SK-N-SH (cell line): ENCODE results near the gene TMEM209. TPM values are rescaled to one million over a fixed set of nuclear protein-coding genes. Genes with fewer than 3 reads are reported as not detected.

Experiments used
- CTCF ChIA-PET: fragments of 300-600, 350-600 bp; formaldehyde crosslinking; extraction: SDS; loops from one replicate; lab custom pipeline; 2021; lab: Yijun Ruan, JAX
- POLR2A ChIA-PET: fragments of 350-600 bp; sonication (Branson Sonifier 250); formaldehyde crosslinking; extraction: SDS; loops from one replicate; lab custom pipeline; 2020; ENCODE audit warnings: antibody characterized with exemption, inconsistent platforms; lab: Yijun Ruan, JAX
- DNase-seq: peaks from one replicate; pipeline ENCODE4 v3.0.0; 2012
- H2AFZ ChIP-seq: fragments of 200-600 bp; sonication (generic); 2 replicates; pipeline ENCODE4 v1.8.1; 2016; ENCODE audit warnings: antibody characterized with exemption, mild to moderate bottlenecking, low read depth
- H3F3A ChIP-seq: fragments of 200-600 bp; sonication (generic); replicated peaks from 2 replicates; pipeline ENCODE3; 2016; ENCODE audit warnings: antibody characterized with exemption, mild to moderate bottlenecking; ENCODE audit not compliant: insufficient read depth
- H3K27ac ChIP-seq, 2 experiments: fragments of 200-500 bp in 1 of 2; fragments of 200-600 bp in 1 of 2; sonication (Bioruptor generic) in 1 of 2; sonication (generic), shearing (Covaris generic) in 1 of 2; 2 replicates each; pipeline versions ENCODE4 v1.5.1 to v1.6.1; 2014 to 2016; ENCODE audit warnings: low read depth in 2 of 2, inconsistent platforms in 1 of 2, low read length in 1 of 2, mild to moderate bottlenecking in 1 of 2, mixed read lengths in 1 of 2
- H3K27me3 ChIP-seq: fragments of 200-600 bp; sonication (generic), shearing (Covaris generic); 2 replicates; pipeline ENCODE4 v1.6.1; 2016; ENCODE audit warnings: mixed run types; ENCODE audit not compliant: insufficient read depth
- H3K36me3 ChIP-seq, 2 experiments: fragments of 200-500 bp in 1 of 2; fragments of 200-600 bp in 1 of 2; sonication (Bioruptor generic) in 1 of 2; sonication (generic) in 1 of 2; replicated peaks in 1 of 2; 2 replicates each; pipeline versions ENCODE3 to v1.5.1; 2014 to 2016; ENCODE audit warnings: low read length in 1 of 2, mild to moderate bottlenecking in 1 of 2; ENCODE audit not compliant: insufficient read depth in 2 of 2, control insufficient read depth in 1 of 2
- H3K4me1 ChIP-seq, 2 experiments: fragments of 200-500 bp in 1 of 2; fragments of 200-600 bp in 1 of 2; sonication (Bioruptor generic) in 1 of 2; sonication (generic), shearing (Covaris generic) in 1 of 2; 2 replicates each; pipeline versions ENCODE4 v1.5.1 to v1.6.1; 2014 to 2016; ENCODE audit warnings: low read depth in 1 of 2, low read length in 1 of 2, mixed run types in 1 of 2; ENCODE audit not compliant: insufficient read depth in 2 of 2, control insufficient read depth in 1 of 2
- H3K4me2 ChIP-seq: fragments of 200-600 bp; sonication (generic), shearing (Covaris generic); 2 replicates; pipeline ENCODE4 v1.6.1; 2017; ENCODE audit warnings: mixed run types
- H3K4me3 ChIP-seq, 2 experiments: fragments of 200-500 bp in 1 of 2; fragments of 200-600 bp in 1 of 2; sonication (Bioruptor generic) in 1 of 2; sonication (generic), shearing (Covaris generic) in 1 of 2; 2 replicates each; pipeline versions ENCODE4 v1.5.1 to v1.8.1; 2014 to 2016; ENCODE audit warnings: low read depth in 2 of 2, inconsistent platforms in 1 of 2, low read length in 1 of 2, mild to moderate bottlenecking in 1 of 2, mixed read lengths in 1 of 2, moderate library complexity in 1 of 2
- H3K79me2 ChIP-seq: fragments of 200-600 bp; sonication (generic); 2 replicates; pipeline ENCODE4 v1.8.1; 2017; ENCODE audit warnings: mild to moderate bottlenecking; ENCODE audit not compliant: insufficient read depth
- H3K9ac ChIP-seq: fragments of 200-600 bp; sonication (generic); 2 replicates; pipeline ENCODE4 v1.6.1; 2017; ENCODE audit warnings: mixed run types
- H3K9me2 ChIP-seq: fragments of 200-600 bp; sonication (generic); 2 replicates; pipeline ENCODE4 v1.6.1; 2017; ENCODE audit warnings: mixed run types
- H3K9me3 ChIP-seq: fragments of 200-600 bp; sonication (generic); 2 replicates; pipeline ENCODE4 v1.6.1; 2017; ENCODE audit warnings: mixed run types, mild to moderate bottlenecking, moderate library complexity
- H4K20me1 ChIP-seq: fragments of 200-600 bp; sonication (generic); 2 replicates; pipeline ENCODE4 v1.6.1; 2017; ENCODE audit warnings: mild to moderate bottlenecking, mixed run types; ENCODE audit not compliant: insufficient read depth
- EP300 ChIP-seq, 2 experiments: IDR thresholded peaks; 2 replicates each; pipeline versions ENCODE4 v1.4.0 to v1.6.1; 2012; ENCODE audit warnings: borderline replicate concordance in 1 of 2, low read depth in 1 of 2, low read length in 1 of 2
- FOXJ3 ChIP-seq: sonication (generic); formaldehyde crosslinking; IDR thresholded peaks from 2 replicates; pipeline ENCODE4 v1.5.1; 2020; ENCODE audit warnings: mild to moderate bottlenecking, missing genetic modification reagents
- FOXM1 ChIP-seq: IDR thresholded peaks from 2 replicates; pipeline ENCODE4 v1.4.0; 2012; ENCODE audit warnings: low read depth, mild to moderate bottlenecking
- GATA2 ChIP-seq: sonication (generic); formaldehyde crosslinking; IDR thresholded peaks from 2 replicates; pipeline ENCODE4 v1.5.0; 2020; ENCODE audit warnings: mild to moderate bottlenecking, missing genetic modification reagents
- JUND ChIP-seq: IDR thresholded peaks from 2 replicates; pipeline ENCODE4 v1.4.0; 2012
- MXI1 ChIP-seq: IDR thresholded peaks from 2 replicates; pipeline ENCODE4 v1.6.1; 2012; ENCODE audit warnings: mild to moderate bottlenecking, low read depth, low read length, improper control_type of control experiment
- NFIC ChIP-seq: IDR thresholded peaks from 2 replicates; pipeline ENCODE4 v1.4.0; 2012; ENCODE audit warnings: borderline replicate concordance
- NRF1 ChIP-seq: IDR thresholded peaks from 2 replicates; pipeline ENCODE4 v1.6.1; 2012; ENCODE audit warnings: low read depth, mild to moderate bottlenecking, low read length
- POLR2AphosphoS5 ChIP-seq: IDR thresholded peaks from 2 replicates; pipeline ENCODE4 v1.6.1; 2012; ENCODE audit warnings: low read depth, low read length
- RAD21 ChIP-seq: IDR thresholded peaks from 2 replicates; pipeline ENCODE4 v1.6.1; 2012; ENCODE audit warnings: mild to moderate bottlenecking, low read length
- RFX5 ChIP-seq: IDR thresholded peaks from 2 replicates; pipeline ENCODE4 v1.6.1; 2012; ENCODE audit warnings: mild to moderate bottlenecking, improper control_type of control experiment, low read length
- SIN3A ChIP-seq: IDR thresholded peaks from 2 replicates; pipeline ENCODE4 v1.6.1; 2012; ENCODE audit warnings: low read depth, mild to moderate bottlenecking, low read length, moderate library complexity, borderline replicate concordance
- TCF12 ChIP-seq: IDR thresholded peaks from 2 replicates; pipeline ENCODE4 v1.4.0; 2012
- TEAD4 ChIP-seq: IDR thresholded peaks from 2 replicates; pipeline ENCODE4 v1.4.0; 2012; ENCODE audit warnings: mild to moderate bottlenecking, borderline replicate concordance; ENCODE audit not compliant: insufficient read depth
- WGBS: methylation state at CpG from one replicate; pipeline ENCODE4 v1.1.6; 2017; ENCODE audit warnings: low lambda C conversion rate; 5-methylcytosine and 5-hydroxymethylcytosine counted together
- polyA plus RNA-seq, 3 experiments: library from polyadenylated mRNA; depleted of rRNA; stranded (reverse); fragments of >200 nt; gene quantifications; 2 replicates each; pipeline ENCODE4 v1.2.3, GENCODE V29; 2012
- TF ChIP-seq, protein P1 (sequence below): fragments of 150-350 bp; IDR thresholded peaks from 2 replicates; pipeline ENCODE4 v1.6.1; 2017; ENCODE audit warnings: antibody characterized with exemption, low read length, low read depth, borderline replicate concordance
- TF ChIP-seq, protein P2 (sequence below): IDR thresholded peaks from 2 replicates; pipeline ENCODE4 v1.6.1; 2012; ENCODE audit warnings: mild to moderate bottlenecking, low read depth, low read length, moderate library complexity
- TF ChIP-seq, protein P3 (sequence below): fragments of 200-600 bp; sonication (generic); IDR thresholded peaks from 2 replicates; pipeline ENCODE4 v1.6.1; 2017; ENCODE audit warnings: antibody characterized with exemption, mild to moderate bottlenecking, moderate library complexity
- TF ChIP-seq, protein P4 (sequence below): IDR thresholded peaks from 2 replicates; pipeline ENCODE4 v1.4.0; 2012; ENCODE audit warnings: low read depth, borderline replicate concordance

TMEM209 gene
- polyA plus RNA-seq, 1 of the 3 experiments (the other 2 are of a cell fraction) = 14.9 TPM

DNA sequence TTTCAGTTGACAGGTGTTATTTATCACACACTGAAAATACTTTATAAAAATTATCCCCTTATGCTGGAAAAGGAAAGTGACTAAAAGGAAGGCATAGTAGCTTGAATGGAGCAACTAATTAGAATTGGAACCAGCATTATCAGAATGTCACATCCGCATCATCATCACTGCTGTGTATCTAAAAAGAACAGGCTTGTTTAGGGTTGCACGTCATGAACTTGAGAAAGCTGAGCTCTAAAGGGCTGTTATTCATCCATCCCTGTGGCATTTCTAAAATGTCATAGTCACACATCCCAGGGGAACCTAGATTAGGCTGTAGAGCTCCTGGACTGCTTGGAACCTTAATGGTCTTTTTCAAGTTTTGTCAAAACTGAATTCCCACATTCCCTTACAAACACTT, 80.5 kb downstream of the TMEM209 start:
- ChIA-PET CTCF (interaction anchor here (0.6 to 2.2 kb wide), 3 partner anchors 10 to 1651 kb away, joined by 3 to 8 read pairs (median 4); no protein-coding TSS in a partner anchor), POLR2A (no interaction called here)
- no peaks in the 10 kb centered on the region for H4K20me1 ChIP-seq
- H3K27me3 ChIP-seq = no peaks in the 10 kb centered on the region
- TF ChIP-seq, protein P1, sequence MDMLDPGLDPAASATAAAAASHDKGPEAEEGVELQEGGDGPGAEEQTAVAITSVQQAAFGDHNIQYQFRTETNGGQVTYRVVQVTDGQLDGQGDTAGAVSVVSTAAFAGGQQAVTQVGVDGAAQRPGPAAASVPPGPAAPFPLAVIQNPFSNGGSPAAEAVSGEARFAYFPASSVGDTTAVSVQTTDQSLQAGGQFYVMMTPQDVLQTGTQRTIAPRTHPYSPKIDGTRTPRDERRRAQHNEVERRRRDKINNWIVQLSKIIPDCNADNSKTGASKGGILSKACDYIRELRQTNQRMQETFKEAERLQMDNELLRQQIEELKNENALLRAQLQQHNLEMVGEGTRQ = no peak
- no peak for TF ChIP-seq MXI1
- no peak for TF ChIP-seq EP300 (IDR thresholded peaks at IDR 0.05; ENCODE audit: borderline replicate concordance in 1 of 2, low read depth in 1 of 2, low read length in 1 of 2)
- TF ChIP-seq TEAD4 = no peak
- TF ChIP-seq NRF1 = no peak
- TF ChIP-seq FOXM1 = no peak
- no peak for TF ChIP-seq FOXJ3 (CRISPR knock-in tag)
- TF ChIP-seq RAD21 = no peak
- no peak for TF ChIP-seq NFIC
- TF ChIP-seq, protein P2, sequence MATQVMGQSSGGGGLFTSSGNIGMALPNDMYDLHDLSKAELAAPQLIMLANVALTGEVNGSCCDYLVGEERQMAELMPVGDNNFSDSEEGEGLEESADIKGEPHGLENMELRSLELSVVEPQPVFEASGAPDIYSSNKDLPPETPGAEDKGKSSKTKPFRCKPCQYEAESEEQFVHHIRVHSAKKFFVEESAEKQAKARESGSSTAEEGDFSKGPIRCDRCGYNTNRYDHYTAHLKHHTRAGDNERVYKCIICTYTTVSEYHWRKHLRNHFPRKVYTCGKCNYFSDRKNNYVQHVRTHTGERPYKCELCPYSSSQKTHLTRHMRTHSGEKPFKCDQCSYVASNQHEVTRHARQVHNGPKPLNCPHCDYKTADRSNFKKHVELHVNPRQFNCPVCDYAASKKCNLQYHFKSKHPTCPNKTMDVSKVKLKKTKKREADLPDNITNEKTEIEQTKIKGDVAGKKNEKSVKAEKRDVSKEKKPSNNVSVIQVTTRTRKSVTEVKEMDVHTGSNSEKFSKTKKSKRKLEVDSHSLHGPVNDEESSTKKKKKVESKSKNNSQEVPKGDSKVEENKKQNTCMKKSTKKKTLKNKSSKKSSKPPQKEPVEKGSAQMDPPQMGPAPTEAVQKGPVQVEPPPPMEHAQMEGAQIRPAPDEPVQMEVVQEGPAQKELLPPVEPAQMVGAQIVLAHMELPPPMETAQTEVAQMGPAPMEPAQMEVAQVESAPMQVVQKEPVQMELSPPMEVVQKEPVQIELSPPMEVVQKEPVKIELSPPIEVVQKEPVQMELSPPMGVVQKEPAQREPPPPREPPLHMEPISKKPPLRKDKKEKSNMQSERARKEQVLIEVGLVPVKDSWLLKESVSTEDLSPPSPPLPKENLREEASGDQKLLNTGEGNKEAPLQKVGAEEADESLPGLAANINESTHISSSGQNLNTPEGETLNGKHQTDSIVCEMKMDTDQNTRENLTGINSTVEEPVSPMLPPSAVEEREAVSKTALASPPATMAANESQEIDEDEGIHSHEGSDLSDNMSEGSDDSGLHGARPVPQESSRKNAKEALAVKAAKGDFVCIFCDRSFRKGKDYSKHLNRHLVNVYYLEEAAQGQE = no peak
- TF ChIP-seq, protein P3, sequence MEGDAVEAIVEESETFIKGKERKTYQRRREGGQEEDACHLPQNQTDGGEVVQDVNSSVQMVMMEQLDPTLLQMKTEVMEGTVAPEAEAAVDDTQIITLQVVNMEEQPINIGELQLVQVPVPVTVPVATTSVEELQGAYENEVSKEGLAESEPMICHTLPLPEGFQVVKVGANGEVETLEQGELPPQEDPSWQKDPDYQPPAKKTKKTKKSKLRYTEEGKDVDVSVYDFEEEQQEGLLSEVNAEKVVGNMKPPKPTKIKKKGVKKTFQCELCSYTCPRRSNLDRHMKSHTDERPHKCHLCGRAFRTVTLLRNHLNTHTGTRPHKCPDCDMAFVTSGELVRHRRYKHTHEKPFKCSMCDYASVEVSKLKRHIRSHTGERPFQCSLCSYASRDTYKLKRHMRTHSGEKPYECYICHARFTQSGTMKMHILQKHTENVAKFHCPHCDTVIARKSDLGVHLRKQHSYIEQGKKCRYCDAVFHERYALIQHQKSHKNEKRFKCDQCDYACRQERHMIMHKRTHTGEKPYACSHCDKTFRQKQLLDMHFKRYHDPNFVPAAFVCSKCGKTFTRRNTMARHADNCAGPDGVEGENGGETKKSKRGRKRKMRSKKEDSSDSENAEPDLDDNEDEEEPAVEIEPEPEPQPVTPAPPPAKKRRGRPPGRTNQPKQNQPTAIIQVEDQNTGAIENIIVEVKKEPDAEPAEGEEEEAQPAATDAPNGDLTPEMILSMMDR = no peak
- no peak for TF ChIP-seq JUND
- TF ChIP-seq, protein P4, sequence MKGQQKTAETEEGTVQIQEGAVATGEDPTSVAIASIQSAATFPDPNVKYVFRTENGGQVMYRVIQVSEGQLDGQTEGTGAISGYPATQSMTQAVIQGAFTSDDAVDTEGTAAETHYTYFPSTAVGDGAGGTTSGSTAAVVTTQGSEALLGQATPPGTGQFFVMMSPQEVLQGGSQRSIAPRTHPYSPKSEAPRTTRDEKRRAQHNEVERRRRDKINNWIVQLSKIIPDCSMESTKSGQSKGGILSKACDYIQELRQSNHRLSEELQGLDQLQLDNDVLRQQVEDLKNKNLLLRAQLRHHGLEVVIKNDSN = no peak
- no peak for TF ChIP-seq GATA2 (CRISPR knock-in tag)
- TF ChIP-seq POLR2AphosphoS5 = no peak
- no peak for TF ChIP-seq TCF12
- TF ChIP-seq RFX5 = no peak
- TF ChIP-seq SIN3A = no peak
- no peak overlapping the region for H3K4me2 ChIP-seq
- DNase-seq = no peak
- H3K36me3 ChIP-seq = peaks cover 53 to 57% of the 10 kb centered on the region in 2 experiments
- H3K9me2 ChIP-seq = no peaks in the 10 kb centered on the region
- no peaks in the 10 kb centered on the region for H3K79me2 ChIP-seq
- no peak overlapping the region for H3K4me3 ChIP-seq
- 98% methylated on average over 2 of the region's 2 CpGs for WGBS
- no peak overlapping the region for H3K27ac ChIP-seq
- peaks cover 5 to 12% of the 10 kb centered on the region in 2 experiments; a peak in 3 of 4 replicates for H3K4me1 ChIP-seq
- H3F3A ChIP-seq = peaks cover 25% of the 10 kb centered on the region
- no peak overlapping the region for H2AFZ ChIP-seq
- no peak overlapping the region for H3K9ac ChIP-seq
- no peaks in the 10 kb centered on the region for H3K9me3 ChIP-seq
